Ecto neural progenitor cell (in vitro differentiated cells): ENCODE measurements around the gene COL20A1.
"Not testable (repeated sequence)": the region's sequence is repeated elsewhere in the genome, so short reads cannot be mapped to it uniquely, and the experiment has no call there.

Experiments
- DNase-seq: peaks from one replicate; pipeline ENCODE4 v3.0.0-alpha.2; 2018; ENCODE audit warnings: low spot score

The COL20A1 gene

DNA sequence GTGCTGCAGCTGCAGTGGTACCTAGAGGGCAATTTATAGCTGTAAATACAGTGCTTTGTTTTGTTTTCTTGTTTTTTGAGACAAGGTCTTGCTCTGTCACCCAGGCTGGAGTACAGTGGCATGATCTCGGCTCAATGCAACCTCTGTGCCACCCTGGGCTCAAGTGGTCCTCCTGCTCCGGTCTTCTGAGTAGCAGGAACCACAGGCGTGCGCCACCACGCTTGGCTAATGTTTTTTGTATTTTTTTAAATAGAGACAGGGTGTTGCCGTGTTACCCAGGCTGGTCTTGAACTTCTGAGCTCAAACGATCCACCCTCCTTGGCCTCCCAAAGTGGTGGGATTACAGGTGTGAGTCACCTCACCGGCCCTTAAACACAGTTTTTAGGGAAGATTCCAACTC lies 41.4 kb downstream of the COL20A1 start:
- DNase-seq, result no peak

DNA sequence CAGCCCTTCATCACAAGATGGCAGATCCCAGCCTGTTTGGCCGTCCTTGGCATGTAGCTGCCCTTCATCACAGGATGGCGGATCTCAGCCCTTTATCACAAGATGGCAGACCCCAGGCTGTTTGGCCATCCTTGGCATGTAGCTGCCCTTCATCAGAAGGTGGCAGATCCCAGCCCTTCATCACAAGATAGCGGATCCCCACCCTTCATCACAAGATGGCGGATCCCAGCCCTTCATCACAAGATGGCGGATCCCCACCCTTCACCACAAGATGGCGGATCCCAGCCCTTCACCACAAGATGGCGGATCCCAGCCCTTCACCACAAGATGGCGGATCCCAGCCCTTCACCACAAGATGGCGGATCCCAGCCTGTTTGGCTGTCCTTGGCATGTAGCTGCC lies 42.1 kb downstream of the COL20A1 start:
- DNase-seq, result not testable (repeated sequence)

DNA sequence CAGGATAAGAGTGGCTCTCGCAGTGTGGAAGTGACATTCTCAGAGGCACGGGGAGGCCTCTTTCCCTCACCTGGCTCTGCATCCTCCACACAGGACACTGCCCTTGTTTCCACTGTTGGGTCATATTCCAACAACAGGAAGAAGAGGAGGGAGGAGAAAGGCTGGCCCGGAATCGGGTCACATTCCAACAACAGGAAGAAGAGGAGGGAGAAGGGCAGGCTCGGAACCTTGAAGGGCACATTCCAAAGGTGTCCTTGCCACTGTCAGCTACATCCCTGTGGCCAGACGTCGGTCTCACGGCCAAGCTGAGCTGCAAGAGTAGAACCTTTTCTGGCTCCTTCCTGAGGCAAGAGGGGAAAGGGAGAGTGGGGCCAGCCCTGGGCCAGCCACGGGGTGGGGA lies 42.7 kb downstream of the COL20A1 start:
- no peak for DNase-seq

DNA sequence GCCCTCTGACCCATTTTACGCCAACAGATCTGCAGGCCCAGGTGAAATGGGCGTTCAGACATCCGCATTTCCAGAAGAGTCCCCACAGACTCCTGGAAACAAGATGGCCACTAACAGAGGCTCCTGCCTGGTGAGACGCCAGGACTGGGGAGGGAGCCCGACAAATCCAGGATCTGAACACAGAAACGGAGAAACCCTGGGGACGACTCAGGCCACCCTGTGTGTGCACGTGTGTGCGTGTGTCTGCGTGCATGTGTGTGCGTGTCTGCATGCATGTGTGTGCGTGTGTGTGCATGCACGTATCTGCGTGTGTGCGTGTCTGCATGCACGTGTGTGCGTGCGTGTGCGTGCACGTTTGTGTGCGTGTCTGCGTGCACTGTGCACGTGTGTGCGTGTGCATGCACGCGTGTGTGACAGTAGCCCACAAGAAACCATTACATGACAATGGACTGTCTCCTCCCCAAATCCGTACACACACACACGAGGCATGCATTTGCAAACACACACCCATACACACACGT lies 43.3 kb downstream of the COL20A1 start:
- no peak for DNase-seq

DNA sequence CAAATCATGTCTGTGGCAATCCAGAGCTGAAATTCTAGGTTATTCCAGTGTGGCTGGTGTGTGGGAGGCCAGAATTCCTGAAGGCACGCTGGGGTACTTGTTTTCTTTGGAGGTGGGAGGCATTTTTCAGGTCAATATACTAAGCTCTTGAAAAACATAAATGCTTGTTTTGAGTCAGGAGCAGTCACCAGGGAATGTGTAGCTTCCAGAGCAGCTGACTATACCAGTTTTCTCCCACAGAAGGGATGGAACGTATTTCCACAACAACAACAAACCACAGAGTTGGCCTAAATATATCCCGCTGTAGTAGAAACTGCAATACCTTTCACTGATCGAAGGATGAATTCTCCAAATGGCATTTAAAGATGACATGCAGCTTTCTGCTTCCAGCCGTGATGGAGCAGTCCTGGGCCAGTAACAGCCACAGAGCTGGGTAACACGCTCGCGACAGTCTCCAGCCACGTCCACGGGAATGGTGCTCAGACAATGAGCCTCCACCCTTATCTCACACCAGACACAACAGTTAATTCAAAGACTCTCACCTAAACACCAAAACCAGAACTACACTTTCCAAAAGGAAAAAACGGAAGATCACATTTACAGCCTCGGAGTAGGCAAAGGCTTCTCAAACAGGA lies 44.9 kb downstream of the COL20A1 start:
- DNase-seq, result no peak

DNA sequence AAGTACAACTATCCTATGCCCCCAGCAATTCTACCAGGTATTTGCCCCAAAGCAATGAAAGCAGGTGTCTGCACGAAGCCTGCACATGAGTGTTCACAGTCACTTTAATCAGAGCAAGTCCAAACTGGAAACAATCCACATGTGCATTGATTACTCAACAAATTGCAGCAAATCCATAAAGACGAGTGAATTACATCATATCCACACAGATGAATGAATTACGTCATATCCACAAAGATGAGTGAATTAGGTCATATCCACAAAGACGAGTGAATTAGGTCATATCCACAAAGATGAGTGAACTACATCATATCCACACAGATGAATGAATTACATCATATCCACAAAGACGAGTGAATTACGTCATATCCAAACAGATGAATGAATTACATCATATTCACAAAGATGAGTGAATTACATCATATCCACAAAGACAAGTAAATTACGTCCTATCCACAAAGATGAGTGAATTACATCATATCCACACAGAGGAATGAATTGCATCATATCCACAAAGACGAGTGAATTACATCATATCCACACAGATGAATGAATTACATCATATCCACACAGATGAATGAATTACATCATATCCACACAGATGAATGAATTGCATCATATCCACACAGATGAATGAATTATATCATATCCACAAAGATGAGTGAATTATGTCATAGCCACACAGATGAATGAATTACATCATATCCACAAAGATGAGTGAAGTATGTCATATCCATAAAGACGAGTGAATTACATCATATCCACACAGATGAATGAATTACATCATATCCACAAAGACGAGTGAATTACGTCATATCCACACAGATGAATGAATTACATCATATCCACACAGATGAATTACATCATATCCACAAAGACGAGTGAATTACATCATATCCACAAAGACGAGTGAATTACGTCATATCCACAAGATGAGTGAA lies 46.4 kb downstream of the COL20A1 start:
- DNase-seq, result not testable (repeated sequence)

DNA sequence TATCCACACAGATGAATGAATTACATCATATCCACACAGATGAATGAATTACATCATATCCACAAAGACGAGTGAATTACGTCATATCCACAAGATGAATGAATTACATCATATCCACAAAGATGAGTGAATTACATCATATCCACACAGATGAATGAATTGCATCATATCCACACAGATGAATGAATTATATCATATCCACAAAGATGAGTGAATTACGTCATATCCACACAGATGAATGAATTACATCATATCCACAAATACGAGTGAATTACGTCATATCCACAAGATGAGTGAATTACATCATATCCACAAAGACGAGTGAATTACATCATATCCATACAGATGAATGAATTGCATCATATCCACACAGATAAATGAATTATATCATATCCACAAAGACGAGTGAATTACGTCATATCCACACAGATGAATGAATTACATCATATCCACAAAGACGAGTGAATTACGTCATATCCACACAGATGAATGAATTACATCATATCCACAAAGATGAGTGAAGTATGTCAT lies 47.2 kb downstream of the COL20A1 start:
- DNase-seq, result not testable (repeated sequence)

DNA sequence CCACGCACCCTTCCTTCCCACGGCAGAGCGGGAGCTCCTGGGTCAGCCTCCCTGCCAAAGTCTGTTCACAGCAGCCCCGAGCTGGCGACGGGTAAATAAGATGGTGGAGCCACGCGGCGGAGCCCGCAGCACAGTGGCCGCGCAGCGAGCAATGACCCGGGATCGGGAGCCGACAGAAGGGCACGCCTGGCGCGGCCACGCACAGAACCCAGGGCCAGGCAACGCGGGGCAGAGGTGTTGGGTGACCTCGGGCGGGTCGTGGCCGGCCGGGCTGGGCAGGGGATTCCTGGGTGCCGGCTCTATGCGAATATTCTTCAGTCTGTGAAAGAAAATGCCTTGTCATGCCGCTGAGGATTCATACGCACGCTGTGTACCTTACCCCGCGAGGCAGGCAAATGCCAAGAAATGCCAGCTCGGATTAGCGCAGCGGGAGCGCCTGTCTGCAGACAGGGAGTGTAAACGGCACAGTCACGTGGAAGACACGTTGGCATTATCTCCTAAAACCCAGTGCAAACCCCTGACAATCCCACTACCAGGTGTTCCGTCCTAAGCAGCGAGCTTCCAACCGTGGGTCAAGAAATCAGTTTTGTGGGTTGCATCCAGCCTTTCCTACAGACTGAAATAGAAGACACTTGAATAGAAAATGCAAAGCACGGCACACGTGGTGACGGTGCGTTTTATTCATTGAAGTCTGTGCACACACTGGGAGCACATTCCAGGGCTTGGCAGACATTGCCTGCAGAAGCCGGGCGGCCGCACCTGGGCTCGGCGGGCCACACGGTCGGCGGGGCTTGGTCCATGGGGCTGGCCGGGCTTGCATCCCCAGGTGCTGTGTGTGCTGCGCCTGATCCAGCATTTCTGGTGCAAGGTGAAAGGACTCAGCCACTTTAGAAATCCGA lies 49.8 kb downstream of the COL20A1 start:
- DNase-seq, result no peak

DNA sequence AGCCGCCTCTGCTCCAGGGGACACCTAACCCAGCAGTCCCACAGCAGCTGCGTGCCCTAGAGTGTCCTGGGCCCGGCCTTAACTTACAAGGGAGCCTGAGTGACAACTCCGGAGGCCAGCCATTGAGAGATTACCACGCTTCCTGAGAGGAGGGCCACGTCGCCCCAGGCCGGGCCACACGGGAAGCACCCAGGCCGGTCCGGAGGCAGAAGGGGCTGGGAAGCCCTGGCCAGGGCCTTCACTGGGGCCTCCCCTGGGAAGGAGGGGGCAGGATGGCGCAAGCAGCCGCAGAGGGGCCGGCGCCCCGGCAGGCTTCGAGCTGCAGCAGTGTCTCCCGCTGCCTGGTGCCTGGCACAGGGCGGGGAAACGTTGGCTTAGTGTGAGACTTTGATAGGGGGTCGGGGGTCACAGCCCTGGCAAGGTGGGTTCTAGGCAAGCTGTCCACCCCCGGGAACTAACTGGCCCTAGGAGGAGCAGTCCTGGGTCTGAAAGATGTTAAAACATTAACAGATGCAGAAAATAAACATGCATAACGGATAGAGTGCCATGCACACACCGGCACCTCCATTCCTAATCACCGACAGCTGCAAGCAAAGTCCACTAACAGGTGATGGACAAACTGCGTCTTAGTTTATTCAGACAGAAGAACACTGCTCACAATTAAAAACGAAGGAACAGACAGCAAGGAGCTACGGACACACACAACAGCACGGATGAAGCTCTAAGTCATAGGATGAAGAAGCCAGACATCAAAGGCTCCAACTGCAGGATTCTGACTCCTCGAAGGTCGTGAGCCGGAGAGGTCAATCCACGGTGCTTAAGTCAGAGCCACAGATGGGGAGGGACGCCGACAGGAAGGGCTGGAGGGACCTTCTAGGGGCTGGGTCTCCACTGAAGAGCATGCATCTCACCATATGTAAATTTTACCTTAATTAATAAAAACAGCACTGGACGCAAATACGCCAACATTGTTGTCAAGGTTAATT lies 50.8 kb downstream of the COL20A1 start:
- no peak for DNase-seq

DNA sequence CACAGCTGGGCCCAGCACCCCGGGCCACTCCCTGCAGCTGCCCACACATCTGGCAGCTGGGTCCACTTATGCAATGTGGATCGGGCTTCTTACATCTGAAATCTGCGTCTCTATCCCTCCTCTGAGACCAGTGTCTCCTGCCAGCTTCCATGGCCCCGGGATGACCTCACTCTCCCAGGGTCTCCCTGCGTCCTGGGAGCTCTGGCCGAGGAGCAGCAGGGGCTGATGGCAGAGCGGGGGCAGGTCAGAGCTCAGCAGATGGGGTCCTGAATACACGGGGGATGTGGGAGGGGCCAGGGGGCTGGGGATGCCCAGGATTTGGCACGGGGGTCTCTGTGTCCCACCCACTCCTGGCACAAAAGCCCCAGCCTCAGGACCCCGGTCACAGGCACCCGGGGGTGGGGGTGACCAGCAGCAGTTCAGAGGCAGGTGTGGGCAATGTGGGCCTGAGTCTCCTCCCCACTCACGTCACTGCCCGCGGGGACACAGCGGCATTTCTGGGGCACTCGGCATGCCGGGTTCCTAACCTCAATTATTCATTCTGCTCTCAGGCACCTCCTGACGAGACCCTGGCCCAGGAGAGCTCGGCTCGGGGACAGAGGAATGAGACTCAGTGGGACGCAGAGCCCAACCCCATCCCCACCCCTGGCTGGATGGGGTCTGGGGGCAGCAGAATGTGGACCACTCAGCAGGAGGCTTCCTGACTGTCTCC lies 51.8 kb downstream of the COL20A1 start:
- no peak for DNase-seq

DNA sequence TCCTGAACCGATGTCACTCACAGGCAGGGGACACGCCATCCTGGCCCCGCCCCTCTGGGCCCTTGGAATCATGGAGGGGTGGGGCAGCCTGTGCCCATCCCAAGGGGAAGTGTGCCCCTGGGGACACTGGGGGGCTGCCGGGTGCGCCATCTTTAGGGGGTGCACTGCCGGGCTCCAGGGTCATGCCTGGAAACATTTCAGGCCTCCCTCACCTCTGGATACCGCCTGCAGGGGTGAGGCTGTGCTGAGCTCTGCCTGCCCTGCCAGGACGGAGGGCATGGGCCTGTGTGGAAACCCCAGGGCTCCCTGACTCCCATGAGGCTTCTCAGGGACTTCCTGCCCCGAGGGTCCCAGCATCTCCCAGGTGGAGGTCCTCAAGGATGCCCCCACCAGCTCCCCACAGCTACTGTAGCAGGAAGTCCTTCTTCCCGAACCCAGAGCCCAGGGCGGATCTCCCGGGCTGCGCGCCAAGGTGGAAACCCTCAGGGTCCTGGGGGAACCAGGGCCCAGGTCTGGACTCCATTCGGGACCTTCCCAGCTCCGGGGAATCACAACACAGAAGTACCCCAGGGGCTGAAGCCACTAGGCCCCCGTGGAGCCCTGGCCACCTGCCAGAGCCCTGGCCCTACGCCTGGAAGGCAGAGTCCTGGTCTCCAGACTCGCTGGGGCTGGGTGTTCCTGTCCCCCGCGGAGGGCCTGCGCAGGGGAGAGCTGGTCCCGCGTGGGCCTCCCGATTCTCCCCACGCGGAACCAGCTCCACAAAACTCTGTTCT lies 52.5 kb downstream of the COL20A1 start:
- no peak for DNase-seq

DNA sequence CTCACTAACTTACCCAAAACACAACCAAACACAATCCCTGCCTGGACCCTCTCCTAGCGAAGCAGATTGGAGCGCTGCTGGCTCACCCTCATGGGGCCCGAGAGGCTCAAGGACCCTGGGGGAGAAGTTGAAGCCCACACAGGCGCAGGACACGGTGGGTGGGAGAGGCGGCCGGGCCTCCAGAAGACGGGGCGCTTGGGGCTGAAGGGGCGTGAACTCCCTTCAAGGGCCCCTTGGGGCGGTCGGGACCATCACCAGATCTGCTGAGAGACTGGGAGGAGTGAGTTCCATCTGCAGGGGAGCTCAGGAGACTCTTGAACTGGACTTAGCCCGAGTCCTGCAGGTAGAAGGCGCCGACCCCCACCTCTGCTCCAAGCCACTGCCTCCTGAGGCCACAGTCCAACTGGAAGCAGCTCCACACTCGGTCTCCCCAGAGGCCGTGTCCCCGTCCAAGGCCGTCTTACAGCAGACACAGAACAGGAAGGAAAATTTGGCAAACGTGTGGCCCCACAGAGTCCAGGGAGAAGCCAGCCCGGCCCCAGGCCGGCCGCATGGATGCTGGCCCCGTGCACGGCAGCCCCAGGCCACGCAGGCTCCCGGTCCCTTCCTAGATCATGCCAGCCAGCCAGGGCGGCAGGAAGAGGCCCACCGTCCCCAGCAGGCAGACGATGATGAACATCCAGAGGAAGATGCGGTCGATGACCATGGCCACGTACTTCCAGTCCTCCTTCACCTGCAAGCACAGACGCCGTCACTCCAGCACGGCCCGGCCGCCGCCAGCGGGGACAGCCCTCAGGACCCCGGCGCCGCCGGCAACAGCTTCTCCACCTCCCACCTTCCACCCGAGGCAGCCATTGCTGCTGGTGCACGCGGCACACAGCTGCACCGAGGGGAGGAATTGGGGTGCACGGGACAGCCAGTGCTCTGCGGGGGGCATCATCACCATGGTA lies 53.4 kb downstream of the COL20A1 start:
- no peak for DNase-seq

DNA sequence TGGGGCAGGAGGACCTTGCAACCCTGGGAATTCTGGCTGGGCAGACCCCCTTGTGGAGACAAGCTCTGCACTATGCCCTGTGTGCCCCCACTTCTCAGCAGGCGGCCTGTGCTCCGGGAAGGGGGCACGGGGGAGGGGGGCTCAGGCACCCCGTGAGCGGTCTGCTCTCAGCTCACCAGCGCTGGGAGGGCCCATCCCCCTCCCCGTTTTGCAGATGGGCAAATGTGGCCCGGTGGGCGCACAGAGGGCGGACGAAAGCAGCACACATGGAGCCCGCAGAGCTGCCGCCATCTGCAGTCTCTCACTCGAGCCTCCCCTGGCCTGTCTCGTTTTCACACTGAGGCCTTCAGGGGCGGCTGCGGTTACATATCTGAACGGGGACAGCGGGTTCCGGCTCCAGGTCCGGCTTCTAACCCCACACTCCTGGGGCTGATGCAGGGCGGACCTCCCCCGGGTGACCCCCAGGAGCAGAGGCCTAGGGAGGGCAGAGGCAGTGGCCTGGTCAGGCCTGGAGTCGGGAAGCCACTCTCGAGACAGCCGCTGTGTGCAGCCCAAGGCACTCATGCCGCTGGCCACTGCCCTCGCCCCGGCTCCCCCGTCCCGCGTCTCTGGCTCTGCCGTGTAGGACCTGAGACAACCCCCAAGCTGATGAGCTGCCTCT lies 54.2 kb downstream of the COL20A1 start:
- DNase-seq, result no peak

DNA sequence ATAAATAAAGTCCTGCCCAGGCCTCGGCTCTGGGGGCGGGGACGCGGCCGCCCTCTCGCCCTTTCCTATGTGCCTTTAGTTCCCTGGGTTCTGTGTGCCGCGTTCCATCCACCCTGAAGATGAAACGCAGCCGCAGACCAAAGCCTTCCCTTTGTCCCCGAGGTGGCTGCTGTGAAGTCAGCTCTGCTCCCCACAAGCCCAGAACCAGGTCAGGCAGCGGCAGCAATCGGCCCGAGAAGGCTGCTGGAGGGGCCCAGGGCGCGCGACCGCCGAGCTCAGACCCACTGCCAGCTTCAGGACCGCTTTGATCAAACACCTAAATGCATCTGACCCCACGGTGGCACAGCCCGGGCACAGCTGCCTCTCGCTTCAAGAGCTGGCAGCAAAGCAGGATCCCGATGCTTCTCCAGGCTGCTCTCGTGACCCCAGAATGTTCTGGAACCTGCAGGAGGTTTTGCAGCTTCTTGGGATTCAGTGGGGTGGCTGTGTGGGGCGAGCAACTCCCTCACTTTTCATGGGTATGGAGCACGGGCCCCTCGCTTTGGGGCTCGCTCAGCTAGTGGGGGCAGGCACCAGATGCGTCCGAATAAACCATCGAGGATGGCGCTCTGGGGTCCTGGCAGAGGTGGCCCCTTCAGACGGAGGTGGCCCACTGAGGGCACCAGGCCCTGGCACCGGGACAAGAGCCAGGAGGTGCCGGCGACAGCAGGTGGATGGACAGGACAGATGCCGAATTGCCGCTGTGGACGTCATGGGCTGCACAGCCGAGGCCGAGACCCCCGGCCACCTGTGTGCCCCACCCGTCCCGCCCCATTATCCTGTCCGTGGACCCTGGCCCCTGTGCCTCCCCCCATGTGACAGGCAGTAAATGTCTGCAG lies 55.2 kb downstream of the COL20A1 start:
- DNase-seq, result no peak

DNA sequence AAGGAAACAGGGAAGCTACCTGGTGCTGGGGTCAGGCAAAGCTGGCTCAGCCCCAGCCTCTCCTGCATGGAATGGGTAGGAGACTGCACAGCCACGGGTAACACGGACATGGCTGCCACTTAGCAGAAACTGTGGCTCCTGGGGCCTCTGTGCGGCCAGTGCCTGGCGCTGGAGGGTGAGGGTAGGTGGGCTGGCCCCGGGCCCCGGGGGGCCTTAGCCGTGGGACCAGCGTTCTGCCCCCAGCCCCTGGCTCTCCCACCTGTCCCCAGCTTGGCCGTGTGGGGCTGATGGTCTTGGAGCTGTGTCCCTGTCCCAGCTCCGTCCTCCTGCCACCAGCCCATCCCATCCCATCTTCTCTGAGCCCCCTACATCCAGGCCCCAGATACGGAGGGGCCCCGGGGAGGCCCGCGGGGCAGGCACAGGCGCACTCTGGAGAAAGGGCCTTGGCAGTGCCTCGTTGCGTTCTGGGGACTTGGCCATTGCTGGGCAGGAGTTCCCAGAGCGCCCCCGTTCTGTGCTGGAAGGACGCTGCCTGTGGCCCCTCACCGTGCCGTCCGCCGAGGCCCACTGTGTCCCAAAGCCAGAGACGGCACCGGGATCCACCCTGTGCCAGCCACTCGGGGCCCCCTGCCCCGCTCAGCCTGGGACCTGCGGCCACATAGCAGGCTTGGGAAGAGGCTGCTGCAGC lies 56.0 kb downstream of the COL20A1 start:
- DNase-seq, result no peak

DNA sequence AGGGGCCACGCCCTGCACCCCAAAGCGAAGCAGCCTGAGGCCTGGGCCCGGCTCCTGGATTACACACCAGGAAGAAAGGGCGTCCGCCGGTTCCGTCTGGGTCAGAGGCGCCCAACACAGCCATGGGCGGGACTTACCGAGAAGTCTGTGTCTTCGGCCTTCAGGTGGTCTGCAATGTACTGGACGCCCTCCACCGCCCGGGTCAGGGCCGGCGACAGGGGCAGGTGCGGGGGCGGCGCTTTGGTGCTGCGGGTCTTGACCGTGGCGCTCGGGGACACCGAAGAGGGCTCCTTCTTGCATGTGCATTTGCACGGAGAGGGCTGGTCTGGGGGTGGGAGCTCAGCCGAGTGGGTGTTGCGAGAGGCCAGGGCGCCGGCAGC lies 56.5 kb downstream of the COL20A1 start:
- DNase-seq, result no peak
